ENCODE data around the gene RBPMS2.

GRCh38 chr15:64772488-64772887, 2.9 kb downstream of the RBPMS2 start:
- TF ChIP-seq CTCF (IDR thresholded peaks at IDR 0.05) (no peak), POLR2A (IDR thresholded peaks at IDR 0.05) (no peak)

Measured in uterus (tissue), 2 donors.